Spleen (tissue), 11 donors: ENCODE results near the gene TRMT61B. TPM values are rescaled to one million over a fixed set of nuclear protein-coding genes. Genes with fewer than 3 reads are reported as not detected.

ENCODE experiments used
- DNase-seq: peaks from one replicate; pipeline ENCODE4 v3.0.0-alpha.2; 2020
- H3K27ac ChIP-seq, 8 donors: fragments of 200-600 bp; sonication (generic) in 7 of 8; 1 replicate in 4 of 8; 2 replicates in 4 of 8; pipeline versions ENCODE4 v1.5.0 to v1.8.0; 2016 to 2021; ENCODE audit warnings: inconsistent platforms in 4 of 8, mild to moderate bottlenecking in 4 of 8, moderate library complexity in 1 of 8
- H3K27me3 ChIP-seq, 7 donors: fragments of 200-600 bp; sonication (generic) in 6 of 7; replicated peaks in 1 of 7; 1 replicate in 4 of 7; 2 replicates in 3 of 7; pipeline versions ENCODE4 v1.5.0 to v1.8.0; 2016 to 2021; ENCODE audit warnings: inconsistent platforms in 3 of 7, mild to moderate bottlenecking in 1 of 7
- H3K36me3 ChIP-seq, 6 donors: fragments of 200-600 bp; sonication (generic) in 5 of 6; 1 replicate in 4 of 6; 2 replicates in 2 of 6; pipeline versions ENCODE4 v1.5.0 to v1.8.0; 2016 to 2021; ENCODE audit warnings: inconsistent platforms in 2 of 6
- H3K4me1 ChIP-seq, 6 donors: fragments of 200-600 bp; sonication (generic) in 5 of 6; 1 replicate in 3 of 6; 2 replicates in 3 of 6; pipeline versions ENCODE4 v1.5.0 to v1.8.0; 2016 to 2021; ENCODE audit warnings: inconsistent platforms in 3 of 6
- H3K4me3 ChIP-seq, 8 donors: fragments of 200-600 bp; sonication (generic) in 7 of 8; 1 replicate in 4 of 8; 2 replicates in 4 of 8; pipeline versions ENCODE4 v1.5.0 to v1.8.0; 2016 to 2021; ENCODE audit warnings: inconsistent platforms in 4 of 8, mild to moderate bottlenecking in 4 of 8, moderate library complexity in 2 of 8
- H3K9me3 ChIP-seq, 8 donors: fragments of 200-600 bp; sonication (generic) in 7 of 8; 1 replicate in 4 of 8; 2 replicates in 4 of 8; pipeline versions ENCODE4 v1.5.0 to v1.8.0; 2016 to 2021; ENCODE audit warnings: inconsistent platforms in 4 of 8
- CTCF ChIP-seq, 11 experiments: fragments of 200-600 bp in 7 of 11; fragments of 450-650 bp in 4 of 11; sonication (generic) in 4 of 11; IDR thresholded peaks in 8 of 11; conservative IDR thresholded peaks in 3 of 11; 1 replicate in 7 of 11; 2 replicates in 4 of 11; pipeline versions ENCODE4 v1.4.0 to v1.8.0; 2016 to 2021; ENCODE audit warnings: antibody characterized with exemption in 11 of 11, inconsistent platforms in 4 of 11, mild to moderate bottlenecking in 1 of 11
- POLR2A ChIP-seq, 3 donors: fragments of 450-650 bp; IDR thresholded peaks; one replicate each; pipeline ENCODE4 v1.5.1; 2017; ENCODE audit warnings: antibody characterized with exemption in 3 of 3, mild to moderate bottlenecking in 1 of 3
- POLR2AphosphoS5 ChIP-seq, 3 donors: sonication (generic); formaldehyde crosslinking; IDR thresholded peaks; one replicate each; pipeline ENCODE4 v1.5.1; 2017; ENCODE audit warnings: antibody characterized with exemption in 3 of 3
- WGBS, 5 donors: extraction: QIAGEN DNeasy Blood & Tissue Kit in 3 of 5; methylation state at CpG; one replicate each; pipeline versions ENCODE4 v1.1.5 to v1.1.7; 2013 to 2018; 5-methylcytosine and 5-hydroxymethylcytosine counted together
- intact Hi-C: fragments of 100-400 bp; cut with DNase I; formaldehyde crosslinking; loops from one replicate; pipeline ENCODE4 v1.15.0; 2023; ENCODE audit warnings: low total_unique reads
- polyA plus RNA-seq, 3 donors: library from polyadenylated mRNA; stranded (reverse); fragments of 200-250 nt; gene quantifications; one replicate each; pipeline ENCODE4 v1.2.1, GENCODE V29; 2013
- total RNA-seq, 7 donors: library from RNA; depleted of rRNA in 3 of 7; stranded (reverse); fragments of >200 nt in 3 of 7; fragmentation: NEBNext Ultra II Directional in 4 of 7; extraction: Animal tissue kit (Norgen Biotek cat#: 25700) in 4 of 7; gene quantifications; one replicate each; pipeline versions ENCODE4 v1.1.0 to v1.2.1, GENCODE V29; 2016 to 2021
- donor health status: healthy with polysubstance abuse.
- donor health status: DM: no; HTN: no; CAD: no; lungs with moderate emphysema.
- donor health status: DM: no; HTN: no; CAD: no.
- donor health status: Bipolar disorder and iron deficiency.
- donor health status: healthy.
- donor health status: DM: no; HTN: no; CAD: no.
- donor health status: DM: yes; HTN: yes; CAD: no.

The TRMT61B gene
- total and polyA plus RNA-seq, 10 donors = 12.3 to 30.2 (median 15.7) TPM

- H3K27me3 ChIP-seq = no peaks in the 10 kb centered on the region
- DNase-seq = no peak
- H3K4me1 ChIP-seq = peaks cover 0 to 6% (median 0%) of the 10 kb centered on the region in 6 donors
- no peaks in the 10 kb centered on the region for H3K9me3 ChIP-seq
- intact Hi-C loops = loop anchor here (5.0 to 10.0 kb wide), 2 partner anchors 375 to 1013 kb away; no protein-coding TSS in a partner anchor
- no peak overlapping the region for H3K27ac ChIP-seq
- H3K36me3 ChIP-seq = no peaks in the 10 kb centered on the region
- TF ChIP-seq POLR2A (IDR thresholded peaks at IDR 0.05) (no peak), CTCF (IDR thresholded peaks at IDR 0.05 in 8 of 11, conservative IDR thresholded peaks at IDR 0.05 in 3 of 11) (no peak), POLR2AphosphoS5 (IDR thresholded peaks at IDR 0.05) (no peak)
- no peak overlapping the region for H3K4me3 ChIP-seq
These were observed 48.1 kb downstream of the TRMT61B start for GRCh38 chr2:28822036-28822435.

- H3K9me3 ChIP-seq = no peaks in the 10 kb centered on the region
- no peak for DNase-seq
- TF ChIP-seq CTCF (IDR thresholded peaks at IDR 0.05 in 8 of 11, conservative IDR thresholded peaks at IDR 0.05 in 3 of 11) (peak; percentile 28 to 78 (median 70)), POLR2AphosphoS5 (IDR thresholded peaks at IDR 0.05) (no peak), POLR2A (IDR thresholded peaks at IDR 0.05) (no peak)
- H3K36me3 ChIP-seq = no peaks in the 10 kb centered on the region
- intact Hi-C loops = loop anchor here (5.0 to 10.0 kb wide), 2 partner anchors 376 to 1013 kb away; no protein-coding TSS in a partner anchor
- 4 to 9% (median 6%) methylated on average over 8 of the region's 8 CpGs for WGBS, 5 donors
- H3K27me3 ChIP-seq = no peaks in the 10 kb centered on the region
- H3K4me3 ChIP-seq = no peak overlapping the region
- no peak overlapping the region for H3K27ac ChIP-seq
- H3K4me1 ChIP-seq = peaks cover 0 to 6% (median 0%) of the 10 kb centered on the region in 6 donors
These were observed 48.7 kb downstream of the TRMT61B start for GRCh38 chr2:28821295-28821958.

- WGBS, 5 donors = 61 to 80% (median 78%) methylated on average over 3 of the region's 3 CpGs
- no peaks in the 10 kb centered on the region for H3K36me3 ChIP-seq
- H3K27ac ChIP-seq = no peak overlapping the region
- no peaks in the 10 kb centered on the region for H3K27me3 ChIP-seq
- DNase-seq = no peak
- no peaks in the 10 kb centered on the region for H3K9me3 ChIP-seq
- intact Hi-C loops = no loop called here
- peaks cover 0 to 6% (median 0%) of the 10 kb centered on the region in 6 donors for H3K4me1 ChIP-seq
- TF ChIP-seq POLR2A (IDR thresholded peaks at IDR 0.05) (no peak), CTCF (IDR thresholded peaks at IDR 0.05 in 8 of 11, conservative IDR thresholded peaks at IDR 0.05 in 3 of 11) (no peak), POLR2AphosphoS5 (IDR thresholded peaks at IDR 0.05) (no peak)
- no peak overlapping the region for H3K4me3 ChIP-seq
These were observed 52.1 kb downstream of the TRMT61B start for GRCh38 chr2:28818053-28818452.

GRCh38 chr2:28810384-28811285 is 59.5 kb downstream of the TRMT61B start, which contains the start of gene SPDYA:
TSS of gene SPDYA (plus strand) at chr2:28810834. CDS start at chr2:28816015, 5,181 bp downstream.
- intact Hi-C loops = no loop called here
- WGBS, 5 donors = 1 to 10% (median 6%) methylated on average over 43 to 96 of the region's 97 CpGs

More at GRCh38 chr2:28810384-28811285, 59.5 kb downstream of the TRMT61B start, which contains the start of gene SPDYA:
- H3K4me1 ChIP-seq = peaks cover 10 to 26% (median 16%) of the 10 kb centered on the region in 6 donors
- no peaks in the 10 kb centered on the region for H3K9me3 ChIP-seq
- TF ChIP-seq CTCF (IDR thresholded peaks at IDR 0.05 in 8 of 11, conservative IDR thresholded peaks at IDR 0.05 in 3 of 11) (no peak), POLR2AphosphoS5 (IDR thresholded peaks at IDR 0.05) (peak; percentile 26 to 80 (median 69))
- peak within 1 kb of the TSS; percentile 43 to 80 (median 55) for H3K4me3 ChIP-seq
- DNase-seq = peak; percentile 90
- H3K36me3 ChIP-seq = peaks cover 0 to 18% (median 3%) of the 10 kb centered on the region in 6 donors
- peak within 1 kb of the TSS in 3 of 8 donors; percentile 9 to 60 (median 34) for H3K27ac ChIP-seq
- H3K27me3 ChIP-seq = peaks cover 0 to 9% (median 0%) of the 10 kb centered on the region in 7 donors
